HG03039 (cell line): Measurements from ENCODE around the gene CASQ2.

Experiments
- ATAC-seq: cut with Tn5 transposase; IDR thresholded peaks from one replicate; pipeline ENCODE4 v1.9.1; 2021; ENCODE audit warnings: mild to moderate bottlenecking, moderate library complexity; ENCODE audit not compliant: unreplicated experiment

CASQ2 gene

GRCh38 chr1:115768549-115768948 lies at the start of gene CASQ2:
Gene CASQ2, minus strand, starts transcription at chr1:115768714. Its CDS starts 173 bp downstream, at chr1:115768541.
- ATAC-seq = no peak

- ATAC-seq = no peak
These were observed 47.2 kb upstream of the CASQ2 start for GRCh38 chr1:115815694-115816093.

DNA sequence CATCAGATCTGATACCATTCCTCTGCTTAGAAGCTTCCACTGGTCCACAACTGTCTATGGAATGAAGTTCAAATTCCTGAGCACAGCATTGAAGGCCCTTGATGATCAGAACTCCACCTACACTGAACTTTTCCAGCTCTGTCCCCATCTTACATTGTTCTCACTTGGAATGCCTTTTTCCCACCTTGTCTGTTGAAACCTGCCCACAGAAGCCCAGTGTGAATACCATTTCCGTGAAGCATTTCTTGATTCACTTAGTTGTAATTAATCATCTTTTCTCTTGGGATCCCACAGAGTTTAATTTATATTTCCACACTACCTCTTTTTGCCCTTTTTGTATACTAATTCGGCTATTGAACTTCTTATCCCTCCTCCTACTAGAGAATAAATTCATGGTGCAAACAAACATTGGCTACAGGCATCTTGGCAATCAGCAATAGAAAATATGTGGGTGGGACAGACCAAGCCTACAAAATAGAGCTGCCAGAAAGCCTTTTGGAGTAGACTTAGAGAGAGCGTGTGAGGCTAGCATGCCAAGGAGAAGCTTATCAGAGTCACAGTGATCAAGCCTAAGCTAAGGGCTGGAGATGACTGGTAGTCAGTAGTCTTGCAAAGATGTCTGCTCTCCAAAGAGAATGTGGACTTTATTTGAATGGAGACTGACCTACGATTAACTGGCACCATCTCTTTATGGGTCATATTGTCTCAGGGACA lies 46.3 kb upstream of the CASQ2 start:
- no peak for ATAC-seq

DNA sequence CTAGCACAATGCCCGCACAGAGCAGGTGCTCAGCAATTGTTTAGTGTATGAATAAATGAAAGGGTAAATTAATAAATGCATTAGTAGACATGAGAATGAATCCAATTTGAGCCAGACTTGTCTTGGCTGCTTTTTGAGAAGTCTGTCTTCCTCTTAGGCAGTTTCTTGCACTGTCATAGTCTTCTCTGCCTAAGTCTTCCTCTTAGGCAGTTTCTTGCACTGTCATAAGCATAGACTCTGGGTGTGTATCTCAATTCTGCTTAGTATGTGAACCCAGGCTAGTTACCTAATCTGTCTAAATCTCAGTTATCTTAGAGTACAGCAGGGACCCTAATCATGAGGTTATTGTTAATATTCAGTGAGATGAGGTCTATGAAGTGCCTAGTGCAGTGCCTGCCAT lies 45.2 kb upstream of the CASQ2 start:
- no peak for ATAC-seq

GRCh38 chr1:115811140-115811828 lies 42.8 kb upstream of the CASQ2 start:
- no peak for ATAC-seq

DNA sequence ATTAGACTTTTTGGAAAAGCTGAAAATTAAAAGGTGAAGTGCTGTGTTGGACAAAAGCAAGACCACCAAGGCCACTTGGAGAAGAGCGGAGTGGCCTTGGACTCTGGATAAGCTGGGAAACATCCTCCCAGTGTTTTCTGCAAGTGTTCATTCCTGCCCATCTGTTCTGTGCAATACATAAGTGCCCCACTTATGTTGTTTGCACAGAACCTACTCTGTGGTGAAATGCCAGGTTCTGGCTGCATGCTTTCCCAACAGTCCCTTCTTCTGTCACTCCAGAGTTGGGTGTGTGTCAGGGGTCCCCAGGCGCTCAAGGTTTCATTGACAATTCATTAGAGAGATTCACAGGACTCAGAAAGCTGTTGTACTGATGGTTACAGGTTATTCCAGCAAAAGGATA lies 42.1 kb upstream of the CASQ2 start:
- no peak for ATAC-seq

- ATAC-seq = no peak
These were observed 41.3 kb upstream of the CASQ2 start for GRCh38 chr1:115809847-115810246.

DNA sequence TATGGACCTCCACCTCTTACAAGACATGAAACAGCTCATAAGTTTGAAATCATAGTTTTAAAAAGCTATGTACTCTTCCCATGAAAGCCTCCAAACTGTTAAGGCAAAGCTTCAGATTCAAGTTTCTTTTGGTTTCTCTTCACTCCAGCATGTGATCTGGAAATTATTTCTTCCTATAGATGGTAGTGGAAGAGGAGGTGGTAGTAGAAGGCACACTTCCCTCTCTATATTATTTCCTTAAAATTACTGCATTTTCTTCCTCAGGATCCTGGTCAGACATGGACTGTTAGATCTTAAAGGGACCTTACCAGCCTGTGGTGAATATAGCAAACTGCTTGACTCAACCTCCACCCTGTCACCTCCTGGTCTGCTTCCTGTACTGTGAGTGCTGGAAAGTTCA lies 40.6 kb upstream of the CASQ2 start:
- no peak for ATAC-seq

DNA sequence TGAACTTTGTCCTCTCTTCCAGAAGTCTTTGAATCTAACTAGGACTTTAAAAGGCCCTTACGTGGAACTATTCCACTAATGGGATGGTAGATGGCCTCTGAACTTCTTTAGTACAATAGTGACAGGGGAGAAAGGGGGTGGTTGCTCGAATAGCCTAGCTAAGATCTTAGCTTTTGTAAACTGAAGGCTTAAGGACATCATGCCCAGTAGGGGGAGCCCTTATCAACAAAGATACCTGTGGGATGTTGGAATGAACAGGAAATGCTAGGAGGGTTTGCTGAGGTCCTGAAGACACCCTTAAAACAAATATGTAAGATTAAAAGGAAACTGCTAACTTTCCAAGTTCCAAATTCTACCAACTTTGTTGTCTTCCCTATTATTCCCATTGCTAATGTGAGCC lies 39.2 kb upstream of the CASQ2 start:
- ATAC-seq = peak; percentile 54

DNA sequence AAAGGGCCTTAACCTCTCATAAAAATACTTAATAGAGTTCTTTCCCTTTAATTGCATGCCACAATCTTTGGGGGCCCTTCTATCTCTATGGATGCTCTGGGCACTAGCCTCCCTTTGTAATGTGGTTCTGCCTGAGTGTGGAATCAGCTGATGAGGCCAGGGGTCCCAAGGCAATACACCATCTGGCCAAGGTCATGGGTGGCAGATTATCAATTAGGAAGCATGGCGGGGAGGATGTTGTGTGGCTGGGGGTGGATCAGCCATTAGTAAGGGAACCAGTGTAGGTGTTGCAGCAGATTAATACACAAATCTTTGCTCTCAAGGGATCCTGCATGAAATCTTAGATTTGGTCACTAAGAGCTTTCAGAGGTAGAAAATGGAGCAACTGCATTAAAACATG lies 37.1 kb upstream of the CASQ2 start:
- no peak for ATAC-seq

- ATAC-seq = no peak
These were observed 33.9 kb upstream of the CASQ2 start for GRCh38 chr1:115802416-115802815.

DNA sequence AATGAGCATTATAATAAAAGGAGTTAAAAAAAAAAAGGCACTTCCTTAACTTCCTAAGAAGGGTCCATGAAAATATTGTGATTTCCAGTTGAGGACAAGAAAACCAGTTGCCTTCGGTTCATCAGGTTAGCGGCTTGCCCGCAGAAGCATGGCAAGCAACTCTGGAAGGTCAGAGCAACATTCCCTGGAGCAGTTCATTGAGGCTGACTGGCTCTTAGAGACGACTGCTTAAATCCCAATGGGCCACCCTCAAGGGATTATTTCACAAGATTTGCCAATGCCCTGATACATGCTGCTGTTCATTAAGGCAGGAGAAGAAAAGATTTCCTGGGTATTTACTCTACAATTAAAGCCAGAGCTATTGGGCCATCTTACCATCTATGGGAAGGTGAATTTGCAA lies 29.0 kb upstream of the CASQ2 start:
- no peak for ATAC-seq

DNA sequence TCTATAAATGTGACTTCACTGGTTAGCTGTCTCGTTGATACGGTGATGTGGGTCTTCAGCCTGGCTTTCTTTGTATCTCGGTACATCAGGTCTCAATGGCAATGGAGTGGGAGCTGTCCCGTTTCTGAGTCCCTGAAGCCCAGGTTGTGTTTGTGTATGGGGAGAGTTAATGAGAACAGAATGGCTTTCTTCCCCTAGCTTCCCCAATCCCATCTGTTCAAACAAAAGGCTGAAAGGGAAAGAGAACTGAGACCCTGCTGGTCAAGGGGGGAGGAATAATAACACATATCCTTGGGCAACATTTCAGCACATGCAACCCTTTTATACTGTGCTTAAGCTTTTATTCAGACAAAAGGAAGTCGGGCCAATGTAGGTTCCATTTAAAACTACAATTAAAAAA lies 28.4 kb upstream of the CASQ2 start:
- no peak for ATAC-seq

DNA sequence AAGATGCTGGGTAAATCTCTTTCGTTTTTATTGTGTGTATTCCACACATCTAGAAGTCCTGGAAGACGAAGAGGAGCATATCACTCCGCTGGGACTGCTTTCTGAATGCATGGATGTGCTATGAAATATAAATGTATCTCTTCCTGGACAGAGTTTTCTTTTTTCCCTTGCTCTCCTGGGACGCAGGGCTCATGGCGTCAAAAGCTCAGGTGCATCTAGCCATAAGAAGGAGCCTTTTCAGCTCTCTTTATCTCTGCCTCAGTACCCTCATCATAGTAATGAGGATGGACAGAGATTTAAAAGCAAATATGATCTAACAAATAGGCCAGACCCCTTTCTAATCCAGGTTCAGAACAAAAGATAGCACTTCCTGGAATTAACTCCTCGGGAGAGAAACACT lies 27.5 kb upstream of the CASQ2 start:
- ATAC-seq = no peak

DNA sequence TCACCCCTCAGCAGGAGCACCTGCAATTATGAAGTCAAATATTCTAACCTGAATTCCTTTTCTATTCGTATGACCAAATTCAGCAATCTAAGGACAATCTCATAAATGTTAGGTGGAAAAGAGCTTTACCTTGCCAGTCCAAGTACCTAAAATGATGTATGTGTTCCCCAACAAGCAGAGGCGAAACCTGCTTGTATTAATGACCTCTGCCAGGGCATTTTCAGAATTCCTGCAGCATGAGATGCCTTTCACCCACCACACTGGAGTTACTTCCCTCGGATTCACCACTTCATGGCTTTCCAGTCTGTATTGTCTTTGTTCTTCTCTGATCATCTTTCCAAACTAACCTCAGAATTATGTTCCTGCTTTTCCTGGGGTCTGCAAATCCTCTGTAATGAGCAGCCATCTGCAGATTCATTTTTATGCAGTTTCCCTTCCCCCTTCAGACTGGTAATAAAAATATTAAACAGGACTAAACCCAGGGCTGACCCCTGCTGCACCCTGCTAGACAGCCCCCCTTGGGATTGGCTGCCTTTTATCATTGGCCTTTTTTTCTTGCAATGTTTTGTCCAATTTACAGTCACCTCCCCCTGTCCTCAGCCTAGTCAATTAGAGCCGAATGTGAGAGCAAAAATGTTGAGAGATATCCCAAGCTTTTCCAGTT lies 26.6 kb upstream of the CASQ2 start:
- ATAC-seq = no peak

- no peak for ATAC-seq
These were observed 24.6 kb upstream of the CASQ2 start for GRCh38 chr1:115793162-115793561.

- ATAC-seq = no peak
These were observed 23.3 kb upstream of the CASQ2 start for GRCh38 chr1:115791816-115792215.

GRCh38 chr1:115790846-115791245 lies 22.3 kb upstream of the CASQ2 start:
- ATAC-seq = no peak

DNA sequence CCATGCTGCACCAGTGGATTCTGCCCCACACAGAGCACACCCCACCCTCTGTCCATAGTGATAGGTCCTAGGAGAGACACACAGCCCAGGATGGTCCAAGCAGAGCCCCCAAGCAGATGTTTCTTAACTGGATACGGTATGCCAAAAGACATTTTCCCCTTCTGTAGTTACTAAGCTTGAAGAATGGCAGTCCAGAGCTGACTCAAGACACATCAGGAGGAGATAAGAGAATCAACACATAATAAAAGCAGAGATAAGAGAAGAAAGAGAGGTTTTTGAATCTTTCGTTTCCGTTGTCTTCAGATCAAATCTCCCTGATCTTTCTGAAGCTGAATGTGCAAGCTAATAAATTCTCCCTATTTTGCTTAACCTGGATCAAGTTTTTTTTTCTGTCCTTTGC lies 21.8 kb upstream of the CASQ2 start:
- no peak for ATAC-seq

DNA sequence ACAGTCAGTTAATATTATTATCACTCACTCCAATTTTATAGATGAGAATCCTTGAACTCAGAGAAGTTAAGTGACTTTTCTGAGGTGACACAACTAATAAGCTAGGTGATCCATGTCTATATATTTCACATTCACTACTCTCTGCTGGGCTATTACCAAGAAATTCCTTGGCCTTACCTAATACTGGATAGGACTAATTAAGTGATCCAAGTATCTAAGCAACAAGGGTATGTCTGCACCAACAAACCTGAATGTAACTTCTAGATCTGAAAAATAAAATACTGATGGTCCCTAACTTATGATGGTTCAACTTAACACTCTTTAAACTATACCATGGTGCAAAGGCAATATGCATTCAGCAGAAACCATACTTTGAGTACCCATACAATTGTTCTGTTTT lies 14.8 kb upstream of the CASQ2 start:
- ATAC-seq = no peak

DNA sequence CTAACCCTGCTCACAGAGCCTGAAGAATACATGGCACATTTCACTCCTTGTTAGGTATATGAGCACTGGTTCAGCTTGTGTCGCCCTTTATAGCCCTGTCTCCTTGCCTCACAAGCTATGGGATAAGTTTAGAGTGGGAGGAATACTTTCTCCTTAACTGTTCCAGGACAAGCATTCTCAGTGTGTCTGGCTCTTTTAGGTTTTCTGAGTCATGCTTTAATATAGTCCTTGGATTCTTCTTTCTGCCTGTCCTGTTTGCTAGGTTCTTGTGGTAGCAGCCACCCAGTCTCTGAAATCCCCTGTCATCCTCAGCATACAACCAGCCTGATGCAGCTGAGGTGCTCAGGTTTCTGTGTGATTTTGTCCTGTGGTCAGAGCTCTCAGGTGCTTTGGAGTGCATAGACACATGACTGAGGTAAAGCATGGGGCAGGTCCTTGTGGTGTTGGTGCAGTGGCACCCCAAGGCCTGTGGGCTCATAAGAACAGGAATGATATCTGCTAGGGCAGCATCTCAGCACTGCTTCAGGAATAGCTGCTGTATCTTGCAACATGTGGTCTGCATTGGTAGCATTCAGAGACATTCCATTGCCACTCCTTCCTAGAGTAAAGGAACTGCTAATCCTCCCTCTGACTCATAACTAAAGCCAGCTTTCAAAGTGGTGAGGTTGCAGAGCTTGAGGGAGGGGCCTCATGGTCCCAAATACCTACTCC lies 14.2 kb upstream of the CASQ2 start:
- ATAC-seq = no peak

DNA sequence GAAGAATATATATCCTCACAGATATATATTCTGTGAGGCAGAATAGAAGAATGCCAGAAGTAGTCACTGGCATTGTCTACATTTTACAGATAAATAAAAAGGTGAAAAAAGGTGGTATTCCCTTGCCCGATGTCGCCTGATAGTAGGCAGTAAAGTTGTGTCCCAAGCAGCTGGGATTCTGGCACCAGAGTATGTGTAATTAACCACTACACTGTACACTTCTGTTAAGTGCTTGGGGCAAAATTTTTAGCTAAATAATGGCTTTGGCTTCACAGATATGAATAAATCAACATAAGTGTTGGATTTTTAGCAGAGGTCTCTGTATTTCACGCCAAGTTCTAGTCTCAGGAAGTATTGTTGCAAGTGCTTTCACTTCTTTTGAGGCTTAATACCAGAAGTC lies 13.3 kb upstream of the CASQ2 start:
- no peak for ATAC-seq
